Heart left ventricle (tissue), 13 donors: ENCODE results near the gene SCN8A.

ENCODE experiments used
- POLR2A ChIP-seq, 2 donors: fragments of 450-650 bp; IDR thresholded peaks; one replicate each; pipeline ENCODE4 v1.6.1; 2017; ENCODE audit warnings: antibody characterized with exemption in 2 of 2, mild to moderate bottlenecking in 2 of 2, moderate library complexity in 2 of 2
- TF ChIP-seq, protein P1 (sequence below), 12 donors: fragments of 200-600 bp; sonication (generic) in 4 of 12; IDR thresholded peaks; one replicate each; pipeline versions ENCODE4 v1.5.0 to v1.8.0; 2018 to 2022; ENCODE audit warnings: antibody characterized with exemption in 12 of 12, mild to moderate bottlenecking in 5 of 12
- donor health status: ischemic (EF 13 %, LVEDD 7.1; RV severe dilation, severe dysfunction).
- donor health status: DM: no; HTN: yes; CAD: no.
- donor health status: DM: no; HTN: no; CAD: no.
- donor health status: ischemic (EF 25% LVEDD 6.9; RV normal size, moderate dysfunction).
- donor health status: ischemic (EF 25% LVEDD 5.7; RV mildly dilated, moderate dysfunction).
- donor health status: ischemic (EF 35%, LVEDD 5.7; RV mildly dilated, moderate dysfunction).
- donor health status: nonischemic (EF 11% LVEDD 7.7; RV severe dilation, severe dysfunction).
- donor health status: DM: yes; HTN: yes; CAD: no.
- donor health status: PGD.
- donor health status: ischemic (EF 29% LVEDD 5.4; RV normal size, mild dysfunction).
- donor health status: nonischemic (EF 23%, LVEDD 6.1; RV moderate dilation, normal function).

DNA sequence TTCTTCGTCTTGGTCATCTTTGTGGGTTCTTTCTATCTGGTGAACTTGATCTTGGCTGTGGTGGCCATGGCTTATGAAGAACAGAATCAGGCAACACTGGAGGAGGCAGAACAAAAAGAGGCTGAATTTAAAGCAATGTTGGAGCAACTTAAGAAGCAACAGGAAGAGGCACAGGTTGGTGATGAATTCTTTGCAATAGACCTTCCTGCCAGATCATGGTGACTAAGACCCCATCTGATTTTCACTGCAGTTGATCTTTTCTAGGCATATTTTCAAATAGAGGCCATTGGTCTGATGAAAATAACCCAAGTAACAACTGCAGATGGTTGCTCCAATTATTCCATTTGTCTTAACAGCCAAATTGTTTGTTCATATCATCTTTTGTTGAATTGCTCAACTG, 114.4 kb downstream of the SCN8A start:
- TF ChIP-seq, protein P1, sequence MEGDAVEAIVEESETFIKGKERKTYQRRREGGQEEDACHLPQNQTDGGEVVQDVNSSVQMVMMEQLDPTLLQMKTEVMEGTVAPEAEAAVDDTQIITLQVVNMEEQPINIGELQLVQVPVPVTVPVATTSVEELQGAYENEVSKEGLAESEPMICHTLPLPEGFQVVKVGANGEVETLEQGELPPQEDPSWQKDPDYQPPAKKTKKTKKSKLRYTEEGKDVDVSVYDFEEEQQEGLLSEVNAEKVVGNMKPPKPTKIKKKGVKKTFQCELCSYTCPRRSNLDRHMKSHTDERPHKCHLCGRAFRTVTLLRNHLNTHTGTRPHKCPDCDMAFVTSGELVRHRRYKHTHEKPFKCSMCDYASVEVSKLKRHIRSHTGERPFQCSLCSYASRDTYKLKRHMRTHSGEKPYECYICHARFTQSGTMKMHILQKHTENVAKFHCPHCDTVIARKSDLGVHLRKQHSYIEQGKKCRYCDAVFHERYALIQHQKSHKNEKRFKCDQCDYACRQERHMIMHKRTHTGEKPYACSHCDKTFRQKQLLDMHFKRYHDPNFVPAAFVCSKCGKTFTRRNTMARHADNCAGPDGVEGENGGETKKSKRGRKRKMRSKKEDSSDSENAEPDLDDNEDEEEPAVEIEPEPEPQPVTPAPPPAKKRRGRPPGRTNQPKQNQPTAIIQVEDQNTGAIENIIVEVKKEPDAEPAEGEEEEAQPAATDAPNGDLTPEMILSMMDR (IDR thresholded peaks at IDR 0.05) = no peak
- TF ChIP-seq POLR2A (IDR thresholded peaks at IDR 0.05) = no peak
